BLaER1 (cell line): ENCODE results near the gene RBM23.
"Not testable (repeated sequence)": the region's sequence is repeated elsewhere in the genome, so short reads cannot be mapped to it uniquely, and the experiment has no call there.

ENCODE experiments used
- H3K27ac ChIP-seq: shearing (Covaris generic); formaldehyde crosslinking; 2 replicates; pipeline ENCODE4 v1.8.1; 2022
- H3K27me3 ChIP-seq: shearing (Covaris generic); formaldehyde crosslinking; 2 replicates; pipeline ENCODE4 v1.8.1; 2022
- H3K36me3 ChIP-seq: shearing (Covaris generic); formaldehyde crosslinking; 2 replicates; pipeline ENCODE4 v1.8.1; 2022
- H3K4me1 ChIP-seq: shearing (Covaris generic); formaldehyde crosslinking; 2 replicates; pipeline ENCODE4 v1.8.1; 2022
- H3K4me2 ChIP-seq: shearing (Covaris generic); formaldehyde crosslinking; 2 replicates; pipeline ENCODE4 v1.8.1; 2022
- H3K4me3 ChIP-seq: shearing (Covaris generic); formaldehyde crosslinking; 2 replicates; pipeline ENCODE4 v1.8.1; 2022
- H3K9ac ChIP-seq: shearing (Covaris generic); formaldehyde crosslinking; 2 replicates; pipeline ENCODE4 v1.8.1; 2022
- H3K9me3 ChIP-seq: shearing (Covaris generic); formaldehyde crosslinking; 2 replicates; pipeline ENCODE4 v1.8.1; 2022
- H4K20me1 ChIP-seq: shearing (Covaris generic); formaldehyde crosslinking; 2 replicates; pipeline ENCODE4 v1.8.1; 2022
- Cebpa-rat ChIP-seq: shearing (Covaris generic); IDR thresholded peaks from 2 replicates; pipeline ENCODE4 v1.8.1; 2022

RBM23 gene

DNA sequence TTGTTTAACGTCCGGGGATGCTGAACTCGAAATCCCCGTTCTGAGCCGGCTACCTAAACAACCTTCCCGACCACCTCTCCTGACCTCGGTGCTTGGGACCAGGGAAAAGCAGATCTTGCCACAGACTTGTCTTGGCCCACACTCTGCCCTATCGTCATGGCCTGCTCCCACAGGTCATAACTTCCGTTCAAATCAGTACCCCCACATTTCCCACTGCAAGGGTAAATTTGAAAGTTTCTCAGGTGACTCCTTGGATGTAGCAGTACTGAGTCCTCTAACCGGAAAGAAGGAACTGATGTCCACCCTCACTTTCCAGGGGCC is 612 bp upstream of the RBM23 start:
- peak overlapping the region; percentile 76 for H3K4me2 ChIP-seq
- peaks cover 53% of the 10 kb centered on the region for H3K36me3 ChIP-seq
- H3K27ac ChIP-seq, result peak overlapping the region; percentile 20; the same call in 1 of the 2 replicates
- H4K20me1 ChIP-seq, result no peaks in the 10 kb centered on the region
- peak overlapping the region; percentile 43; the same call in 1 of the 2 replicates for H3K9ac ChIP-seq
- H3K27me3 ChIP-seq, result no peaks in the 10 kb centered on the region
- H3K4me3 ChIP-seq, result peak overlapping the region; percentile 54
- TF ChIP-seq Cebpa-rat, result no peak
- H3K4me1 ChIP-seq, result peaks cover 50% of the 10 kb centered on the region
- H3K9me3 ChIP-seq, result no peaks in the 10 kb centered on the region

- peaks cover 34% of the 10 kb centered on the region for H3K4me1 ChIP-seq
- H3K27ac ChIP-seq, result no peak overlapping the region
- H3K27me3 ChIP-seq, result no peaks in the 10 kb centered on the region
- no peak overlapping the region for H3K9ac ChIP-seq
- TF ChIP-seq Cebpa-rat, result no peak
- no peaks in the 10 kb centered on the region for H3K9me3 ChIP-seq
- H4K20me1 ChIP-seq, result peaks cover 17% of the 10 kb centered on the region
- no peak overlapping the region for H3K4me2 ChIP-seq
- peaks cover 41% of the 10 kb centered on the region for H3K36me3 ChIP-seq
- no peak overlapping the region for H3K4me3 ChIP-seq
Observed at GRCh38 chr14:22915886-22916521, 2.9 kb downstream of the RBM23 start.

DNA sequence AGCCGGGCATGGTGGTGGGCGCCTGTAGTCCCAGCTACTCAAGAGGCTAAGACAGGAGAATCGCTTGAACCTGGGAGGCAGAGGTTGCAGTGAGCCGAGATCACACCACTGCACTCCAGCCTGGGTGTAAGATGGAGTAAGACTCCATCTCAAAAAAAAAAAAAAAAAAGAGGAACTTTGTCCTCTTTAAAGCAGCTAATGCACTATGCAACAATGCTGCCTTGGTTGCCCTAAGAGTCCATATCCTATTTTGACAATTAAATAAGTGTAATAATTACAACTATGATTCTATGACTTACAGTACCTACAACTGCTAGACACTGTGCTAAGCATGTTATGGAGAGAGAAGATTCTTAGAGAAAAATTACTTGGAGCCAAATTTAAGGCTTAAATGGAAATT is 4.1 kb downstream of the RBM23 start:
- H3K36me3 ChIP-seq, result peaks cover 41% of the 10 kb centered on the region

GRCh38 chr14:22910916-22911315 is 8.0 kb downstream of the RBM23 start:
- peaks cover 19% of the 10 kb centered on the region for H3K4me1 ChIP-seq
- no peak for TF ChIP-seq Cebpa-rat
- peaks cover 76% of the 10 kb centered on the region for H3K36me3 ChIP-seq
- no peaks in the 10 kb centered on the region for H3K27me3 ChIP-seq
- H3K9ac ChIP-seq, result no peak overlapping the region
- H4K20me1 ChIP-seq, result peaks cover 35% of the 10 kb centered on the region
- no peak overlapping the region for H3K4me2 ChIP-seq
- no peak overlapping the region for H3K4me3 ChIP-seq
- no peak overlapping the region for H3K27ac ChIP-seq
- H3K9me3 ChIP-seq, result no peaks in the 10 kb centered on the region

More for the DNA sequence above, 4.1 kb downstream of the RBM23 start:
- not testable (repeated sequence) for H3K27ac ChIP-seq, H3K27me3 ChIP-seq, H3K4me3 ChIP-seq, H3K9ac ChIP-seq, H3K4me2 ChIP-seq, H3K9me3 ChIP-seq
- Histone ChIP-seq H3K4me1 (peaks cover 40% of the 10 kb centered on the region), H4K20me1 (peaks cover 22% of the 10 kb centered on the region)

- no peaks in the 10 kb centered on the region for H3K27me3 ChIP-seq
- no peak overlapping the region for H3K4me3 ChIP-seq
- peaks cover 35% of the 10 kb centered on the region for H4K20me1 ChIP-seq
- H3K9me3 ChIP-seq, result no peaks in the 10 kb centered on the region
- 0 out of 2 replicates have a peak, but pooled peaks have one; percentile 52 for TF ChIP-seq Cebpa-rat
- peaks cover 18% of the 10 kb centered on the region for H3K4me1 ChIP-seq
- no peak overlapping the region for H3K9ac ChIP-seq
- no peak overlapping the region for H3K27ac ChIP-seq
- H3K36me3 ChIP-seq, result peaks cover 93% of the 10 kb centered on the region
- no peak overlapping the region for H3K4me2 ChIP-seq
Observed at GRCh38 chr14:22908601-22909000, 10.3 kb downstream of the RBM23 start.

GRCh38 chr14:22907429-22907828 is 11.5 kb downstream of the RBM23 start:
- H3K36me3 ChIP-seq, result peaks cover 98% of the 10 kb centered on the region
- no peak for TF ChIP-seq Cebpa-rat

DNA sequence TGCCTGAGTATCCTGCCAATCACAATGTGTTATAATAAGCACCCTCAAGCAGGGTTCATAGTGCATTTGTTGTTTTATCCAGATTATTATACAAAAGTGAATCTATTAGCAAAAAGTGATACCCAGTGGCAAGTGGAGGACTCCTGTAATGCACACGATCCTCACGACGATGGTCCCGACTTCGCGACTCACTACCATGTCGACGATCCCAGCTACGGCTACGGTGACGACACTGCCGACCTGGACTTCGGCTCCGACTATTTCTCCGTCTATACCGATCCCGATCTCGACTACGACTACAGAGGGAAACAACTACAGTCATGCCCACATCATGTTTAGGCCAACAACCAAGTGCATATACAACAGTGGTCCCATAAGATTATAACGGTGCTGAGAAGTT is 12.9 kb downstream of the RBM23 start:
- Histone ChIP-seq H3K27me3 (no peaks in the 10 kb centered on the region), H3K4me1 (peaks cover 18% of the 10 kb centered on the region), H3K9ac (no peak overlapping the region), H3K27ac (no peak overlapping the region), H3K4me3 (no peak overlapping the region), H3K4me2 (no peak overlapping the region), H3K9me3 (no peaks in the 10 kb centered on the region), H4K20me1 (peaks cover 29% of the 10 kb centered on the region; the same call in 1 of the 2 replicates), H3K36me3 (peaks cover 99% of the 10 kb centered on the region)
- TF ChIP-seq Cebpa-rat, result no peak

More at GRCh38 chr14:22907429-22907828, 11.5 kb downstream of the RBM23 start:
- no peak overlapping the region for H3K9ac ChIP-seq
- H3K9me3 ChIP-seq, result no peaks in the 10 kb centered on the region
- peaks cover 18% of the 10 kb centered on the region for H3K4me1 ChIP-seq
- no peaks in the 10 kb centered on the region for H3K27me3 ChIP-seq
- H3K4me2 ChIP-seq, result no peak overlapping the region
- no peak overlapping the region for H3K27ac ChIP-seq
- H3K4me3 ChIP-seq, result no peak overlapping the region
- peaks cover 30% of the 10 kb centered on the region for H4K20me1 ChIP-seq

DNA sequence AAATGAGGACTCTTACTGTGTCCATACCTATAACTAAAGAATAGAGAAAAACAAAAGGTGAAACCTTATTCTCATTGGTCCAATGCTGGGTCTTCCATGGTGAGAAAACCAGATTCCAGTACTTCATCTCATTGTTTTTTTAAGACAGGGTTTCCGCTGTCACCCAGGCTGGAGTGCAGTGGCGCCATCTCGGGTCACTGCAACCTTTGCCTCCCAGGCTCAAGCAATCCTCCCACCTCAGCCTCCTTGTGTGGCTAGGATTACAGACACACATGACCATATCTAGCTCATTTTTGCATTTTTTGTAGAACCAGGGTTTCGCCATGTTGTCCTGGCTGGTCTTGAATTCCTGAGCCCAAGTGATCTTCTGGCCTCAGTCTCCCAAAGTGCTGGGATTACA is 13.3 kb downstream of the RBM23 start:
- Histone ChIP-seq H3K4me3 (no peak overlapping the region), H3K4me1 (peaks cover 15% of the 10 kb centered on the region), H3K9me3 (no peaks in the 10 kb centered on the region), H3K9ac (no peak overlapping the region), H3K36me3 (peaks cover 99% of the 10 kb centered on the region), H4K20me1 (peaks cover 30% of the 10 kb centered on the region; the same call in 1 of the 2 replicates), H3K4me2 (no peak overlapping the region), H3K27ac (no peak overlapping the region), H3K27me3 (no peaks in the 10 kb centered on the region)
- no peak for TF ChIP-seq Cebpa-rat

- TF ChIP-seq Cebpa-rat, result no peak
- Histone ChIP-seq H3K9me3 (no peaks in the 10 kb centered on the region), H3K4me3 (no peak overlapping the region), H3K4me1 (no peaks in the 10 kb centered on the region), H4K20me1 (0 out of 2 replicates have a peak, but pooled peaks cover 18% of the 10 kb centered on the region), H3K27ac (no peak overlapping the region), H3K9ac (no peak overlapping the region), H3K27me3 (0 out of 2 replicates have a peak, but pooled peaks cover 3% of the 10 kb centered on the region), H3K36me3 (peaks cover 98% of the 10 kb centered on the region), H3K4me2 (no peak overlapping the region)
Observed at GRCh38 chr14:22903742-22904087, 15.2 kb downstream of the RBM23 start.

DNA sequence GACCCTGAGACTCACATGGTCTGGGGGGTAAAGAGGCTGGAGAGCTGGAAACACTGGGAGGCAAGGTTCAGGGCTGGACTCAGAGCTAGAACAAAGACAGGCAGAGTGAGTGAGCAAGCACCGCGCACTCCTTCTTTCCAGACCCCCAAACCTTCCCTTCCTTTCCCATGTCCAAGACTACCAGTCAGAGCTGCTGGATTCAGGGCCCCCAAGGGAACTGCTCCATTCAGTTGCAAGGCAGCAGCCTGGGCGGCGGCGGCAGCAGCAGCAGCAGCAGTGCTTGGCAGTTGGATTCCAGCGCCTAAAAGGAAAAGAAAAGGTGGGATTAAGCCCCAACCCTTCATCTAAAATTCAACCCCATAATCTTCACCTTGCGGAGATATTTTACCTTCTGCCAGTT is 17.1 kb downstream of the RBM23 start:
- H3K36me3 ChIP-seq, result peaks cover 96% of the 10 kb centered on the region
- 0 out of 2 replicates have a peak, but pooled peaks cover 16% of the 10 kb centered on the region for H4K20me1 ChIP-seq
- H3K4me2 ChIP-seq, result no peak overlapping the region
- no peaks in the 10 kb centered on the region for H3K9me3 ChIP-seq
- TF ChIP-seq Cebpa-rat, result no peak
- no peaks in the 10 kb centered on the region for H3K4me1 ChIP-seq
- H3K27me3 ChIP-seq, result 0 out of 2 replicates have a peak, but pooled peaks cover 3% of the 10 kb centered on the region
- no peak overlapping the region for H3K9ac ChIP-seq
- no peak overlapping the region for H3K4me3 ChIP-seq
- H3K27ac ChIP-seq, result no peak overlapping the region
